Adrenal gland (tissue), 5 donors: ENCODE data around the gene RSPO4.

Source experiments
- POLR2A ChIP-seq, 2 donors: fragments of 450-650 bp; IDR thresholded peaks; one replicate each; pipeline ENCODE4 v1.6.1; 2017; ENCODE audit warnings: antibody characterized with exemption in 2 of 2, mild to moderate bottlenecking in 2 of 2, moderate library complexity in 1 of 2
- TF ChIP-seq, protein P1 (sequence below), 6 experiments: fragments of 450-650 bp in 4 of 6; fragments of 200-600 bp in 2 of 6; sonication (generic) in 1 of 6; IDR thresholded peaks; 1 replicate in 5 of 6; 2 replicates in 1 of 6; pipeline versions ENCODE4 v1.5.1 to v1.8.0; 2016 to 2021; ENCODE audit warnings: antibody characterized with exemption in 6 of 6, mild to moderate bottlenecking in 2 of 6, moderate library complexity in 1 of 6
- donor health status: DM: no; HTN: no; CAD: no.

GRCh38 chr20:1019344-1019743 is 17.2 kb upstream of the RSPO4 start:
- TF ChIP-seq, protein P1, sequence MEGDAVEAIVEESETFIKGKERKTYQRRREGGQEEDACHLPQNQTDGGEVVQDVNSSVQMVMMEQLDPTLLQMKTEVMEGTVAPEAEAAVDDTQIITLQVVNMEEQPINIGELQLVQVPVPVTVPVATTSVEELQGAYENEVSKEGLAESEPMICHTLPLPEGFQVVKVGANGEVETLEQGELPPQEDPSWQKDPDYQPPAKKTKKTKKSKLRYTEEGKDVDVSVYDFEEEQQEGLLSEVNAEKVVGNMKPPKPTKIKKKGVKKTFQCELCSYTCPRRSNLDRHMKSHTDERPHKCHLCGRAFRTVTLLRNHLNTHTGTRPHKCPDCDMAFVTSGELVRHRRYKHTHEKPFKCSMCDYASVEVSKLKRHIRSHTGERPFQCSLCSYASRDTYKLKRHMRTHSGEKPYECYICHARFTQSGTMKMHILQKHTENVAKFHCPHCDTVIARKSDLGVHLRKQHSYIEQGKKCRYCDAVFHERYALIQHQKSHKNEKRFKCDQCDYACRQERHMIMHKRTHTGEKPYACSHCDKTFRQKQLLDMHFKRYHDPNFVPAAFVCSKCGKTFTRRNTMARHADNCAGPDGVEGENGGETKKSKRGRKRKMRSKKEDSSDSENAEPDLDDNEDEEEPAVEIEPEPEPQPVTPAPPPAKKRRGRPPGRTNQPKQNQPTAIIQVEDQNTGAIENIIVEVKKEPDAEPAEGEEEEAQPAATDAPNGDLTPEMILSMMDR (IDR thresholded peaks at IDR 0.05): no peak
- no peak for TF ChIP-seq POLR2A (IDR thresholded peaks at IDR 0.05)
